ENCODE measurements around the gene SUOX.

GRCh38 chr12:55995366-55995765 lies 1.7 kb upstream of the SUOX start:
- TF ChIP-seq CTCF (IDR thresholded peaks at IDR 0.05; ENCODE audit: low read length) (no peak), EZH2 (IDR thresholded peaks at IDR 0.05; ENCODE audit: borderline replicate concordance, low read length) (no peak)

All from OCI-LY1 (cell line).